Testis (tissue), 3 donors: Measurements from ENCODE around the gene FAM20A. TPM values are rescaled to one million over a fixed set of nuclear protein-coding genes. Genes with fewer than 3 reads are reported as not detected.

Experiments used
- DNase-seq: peaks from one replicate; pipeline ENCODE4 v3.0.0-alpha.2; 2019
- H3K27ac ChIP-seq, 2 donors: fragments of 200-600 bp; sonication (generic); one replicate each; pipeline ENCODE4 v1.5.1; 2019
- H3K27me3 ChIP-seq: fragments of 200-600 bp; sonication (generic); one replicate; pipeline ENCODE4 v1.5.1; 2019
- H3K36me3 ChIP-seq: fragments of 200-600 bp; sonication (generic); one replicate; pipeline ENCODE4 v1.5.1; 2017; ENCODE audit warnings: low read depth; ENCODE audit errors: missing control alignments
- H3K4me1 ChIP-seq: fragments of 200-600 bp; sonication (generic); one replicate; pipeline ENCODE4 v1.5.1; 2019
- H3K4me3 ChIP-seq, 2 donors: fragments of 200-600 bp; sonication (generic); one replicate each; pipeline ENCODE4 v1.5.1; 2017 to 2019
- H3K9me3 ChIP-seq: fragments of 200-600 bp; sonication (generic); one replicate; pipeline ENCODE4 v1.5.1; 2017
- CTCF ChIP-seq, 3 experiments: fragments of 450-650 bp in 2 of 3; fragments of 200-600 bp in 1 of 3; sonication (generic) in 1 of 3; IDR thresholded peaks; one replicate each; pipeline ENCODE4 v1.5.1; 2016 to 2019; ENCODE audit warnings: antibody characterized with exemption in 3 of 3, mild to moderate bottlenecking in 2 of 3, moderate library complexity in 1 of 3
- POLR2A ChIP-seq: fragments of 450-650 bp; IDR thresholded peaks from one replicate; pipeline ENCODE4 v1.6.1; 2017; ENCODE audit warnings: antibody characterized with exemption, mild to moderate bottlenecking, moderate library complexity
- WGBS, 2 donors: methylation state at CpG; one replicate each; pipeline ENCODE4 v1.1.5; 2018; 5-methylcytosine and 5-hydroxymethylcytosine counted together
- intact Hi-C: fragments of 100-400 bp; cut with DNase I; formaldehyde crosslinking; loops from one replicate; pipeline ENCODE4 v1.15.1; 2023; ENCODE audit warnings: low total_unique reads
- polyA plus RNA-seq: library from polyadenylated mRNA; stranded (reverse); fragments of 350-450 nt; fragmentation: Illumina TruSeq; extraction: RNeasy Lipid Tissue Mini Kit (QIAGEN cat#74804); gene quantifications from one replicate; pipeline ENCODE4 v1.2.3, GENCODE V29; 2014; ENCODE audit warnings: low read depth, low replicate concordance; ENCODE audit not compliant: insufficient read depth
- total RNA-seq, 2 donors: library from RNA; depleted of rRNA; stranded (reverse); fragments of >200 nt; gene quantifications; one replicate each; pipeline ENCODE4 v1.2.3, GENCODE V29; 2016

The FAM20A gene
- total and polyA plus RNA-seq, 3 donors from 2014 or later, result 70.5 to 96.0 (median 93.4) TPM

DNA sequence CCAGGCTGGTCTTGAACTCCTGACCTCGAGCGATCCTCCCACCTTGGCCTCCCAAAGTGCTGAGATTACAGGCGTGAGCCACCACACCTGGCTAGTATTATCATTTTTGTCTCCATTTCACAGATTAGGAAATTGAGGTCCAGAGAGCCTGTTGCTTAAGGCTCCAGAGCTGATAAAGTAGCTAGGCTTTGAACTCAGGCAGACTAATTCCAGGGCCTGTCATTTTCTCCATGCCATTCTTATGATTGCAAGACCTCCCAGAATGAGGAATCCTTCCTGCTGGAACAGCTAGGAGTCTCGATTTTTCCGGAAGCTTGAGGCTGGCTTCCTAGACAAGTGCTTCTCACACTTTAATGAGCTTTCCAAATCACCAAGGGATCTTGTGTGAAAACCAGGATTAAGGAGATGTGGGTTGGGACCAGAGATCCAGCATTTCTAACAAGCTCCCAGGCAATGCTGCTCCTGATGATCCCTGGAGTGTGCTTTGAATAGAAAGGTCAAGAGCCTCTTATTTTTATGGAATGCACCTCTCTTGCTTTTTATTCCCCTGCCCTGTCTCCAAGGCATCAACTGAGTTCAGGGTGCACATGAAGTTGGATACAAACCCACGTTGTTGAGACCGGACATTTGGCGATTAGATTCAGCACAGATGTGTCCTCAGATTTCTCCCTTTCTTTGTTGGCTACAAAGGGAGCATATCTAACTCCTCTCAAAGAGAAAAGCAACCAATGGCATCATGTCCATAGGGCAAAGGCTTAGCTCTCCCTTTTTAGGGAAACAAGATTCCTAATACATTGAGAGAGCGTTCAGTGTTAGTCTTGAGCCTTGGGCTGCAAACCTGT lies 40.3 kb upstream of the FAM20A start:
- Histone ChIP-seq H3K4me1 (peaks cover 4% of the 10 kb centered on the region), H3K27ac (no peak overlapping the region), H3K9me3 (no peaks in the 10 kb centered on the region), H3K36me3 (no peaks in the 10 kb centered on the region), H3K4me3 (no peak overlapping the region), H3K27me3 (no peaks in the 10 kb centered on the region)
- intact Hi-C loops, result no loop called here
- WGBS, 2 donors, result 69 to 76% methylated on average over 9 of the region's 9 CpGs
- TF ChIP-seq POLR2A, result no peak
- TF ChIP-seq CTCF (IDR thresholded peaks at IDR 0.05), result no peak
- DNase-seq, result no peak

- WGBS, 2 donors, result 71 to 73% methylated on average over 2 of the region's 2 CpGs
- intact Hi-C loops, result no loop called here
- H3K27me3 ChIP-seq, result no peaks in the 10 kb centered on the region
- H3K9me3 ChIP-seq, result no peaks in the 10 kb centered on the region
- no peak overlapping the region for H3K27ac ChIP-seq
- no peak for TF ChIP-seq CTCF (IDR thresholded peaks at IDR 0.05)
- no peak for TF ChIP-seq POLR2A
- no peaks in the 10 kb centered on the region for H3K36me3 ChIP-seq
- DNase-seq, result no peak
- peaks cover 4% of the 10 kb centered on the region for H3K4me1 ChIP-seq
- no peak overlapping the region for H3K4me3 ChIP-seq
Observed at GRCh38 chr17:68640242-68640989, 39.2 kb upstream of the FAM20A start.

GRCh38 chr17:68634345-68634876 lies 33.2 kb upstream of the FAM20A start:
- no peak for TF ChIP-seq CTCF (IDR thresholded peaks at IDR 0.05)
- Histone ChIP-seq H3K4me3 (no peak overlapping the region), H3K27me3 (no peaks in the 10 kb centered on the region), H3K4me1 (no peaks in the 10 kb centered on the region), H3K27ac (no peak overlapping the region), H3K9me3 (no peaks in the 10 kb centered on the region), H3K36me3 (no peaks in the 10 kb centered on the region)
- DNase-seq, result no peak
- intact Hi-C loops, result no loop called here
- 75 to 76% methylated on average over 10 of the region's 10 CpGs for WGBS, 2 donors

DNA sequence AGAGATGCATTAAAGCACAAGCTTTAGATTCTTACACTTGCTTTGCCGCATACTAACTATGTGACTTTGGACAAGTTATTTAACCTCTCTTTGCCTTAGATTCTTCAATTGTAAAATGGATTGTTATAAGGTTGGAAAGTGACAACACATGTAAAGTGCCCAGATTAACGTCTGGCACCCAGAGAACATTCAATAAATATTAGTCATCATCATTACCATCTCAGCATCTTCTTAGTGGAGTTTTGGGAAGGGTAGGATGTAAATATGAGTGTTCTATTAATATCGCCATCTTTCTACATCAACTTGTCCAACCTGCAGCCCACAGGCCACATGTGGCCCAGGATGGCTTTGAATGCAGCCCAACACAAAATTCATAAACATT lies 27.4 kb upstream of the FAM20A start:
- H3K4me3 ChIP-seq, result no peak overlapping the region
- no peaks in the 10 kb centered on the region for H3K27me3 ChIP-seq
- no peaks in the 10 kb centered on the region for H3K36me3 ChIP-seq
- WGBS, 2 donors, result 71 to 80% methylated on average over 3 of the region's 3 CpGs
- no peak for DNase-seq
- intact Hi-C loops, result no loop called here
- H3K9me3 ChIP-seq, result no peaks in the 10 kb centered on the region
- H3K27ac ChIP-seq, result peak overlapping the region; percentile 29 to 77
- TF ChIP-seq CTCF (IDR thresholded peaks at IDR 0.05) (no peak), POLR2A (no peak)
- peaks cover 20% of the 10 kb centered on the region for H3K4me1 ChIP-seq
